ENCODE measurements around the gene NXPE1. TPM values are rescaled to one million over a fixed set of nuclear protein-coding genes. Genes with fewer than 3 reads are reported as not detected.

NXPE1 gene
- total RNA-seq, 4 donors from 2014 or later = 144 to 449 (median 370) TPM

DNA sequence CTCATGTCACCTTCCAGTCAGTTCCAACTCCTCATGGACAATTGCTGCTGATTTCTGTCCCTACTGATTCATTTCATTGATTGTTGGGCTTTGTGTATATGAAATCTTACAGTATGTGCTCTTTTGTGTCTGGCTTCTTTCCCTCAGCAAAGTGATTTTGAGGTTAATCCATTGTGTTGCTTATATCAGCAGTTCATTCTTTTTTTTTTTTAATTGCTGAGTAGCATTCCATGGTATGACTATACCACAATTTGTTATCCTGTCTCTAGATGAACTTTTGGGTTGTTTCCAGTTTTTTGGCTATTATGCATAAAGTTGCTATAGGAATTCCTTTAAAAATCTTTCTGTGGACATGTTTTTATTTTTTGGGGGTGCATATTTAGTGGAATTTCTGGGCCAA, 59.9 kb downstream of the NXPE1 start:
- H3K9me3 ChIP-seq = no peaks in the 10 kb centered on the region
- intact Hi-C loops (cut with DNase I; ENCODE audit: low total_unique reads) = no loop called here
- in situ Hi-C loops (cut with MboI; ENCODE audit: low pct_ligation_motif_present in 1 of 4, low pct_unique_long_range_greater_than_20kb in 1 of 4, low sequenced_read_pairs in 3 of 4) = no loop called here
- no peak for TF ChIP-seq EP300 (IDR thresholded peaks at IDR 0.05; ENCODE audit: low read depth)
- H3K27ac ChIP-seq = no peak overlapping the region
- no peaks in the 10 kb centered on the region for H3K27me3 ChIP-seq
- DNase-seq = no peak
- H3K4me1 ChIP-seq = no peaks in the 10 kb centered on the region
- no peak overlapping the region for H3K4me3 ChIP-seq
- no peaks in the 10 kb centered on the region for H3K36me3 ChIP-seq

DNA sequence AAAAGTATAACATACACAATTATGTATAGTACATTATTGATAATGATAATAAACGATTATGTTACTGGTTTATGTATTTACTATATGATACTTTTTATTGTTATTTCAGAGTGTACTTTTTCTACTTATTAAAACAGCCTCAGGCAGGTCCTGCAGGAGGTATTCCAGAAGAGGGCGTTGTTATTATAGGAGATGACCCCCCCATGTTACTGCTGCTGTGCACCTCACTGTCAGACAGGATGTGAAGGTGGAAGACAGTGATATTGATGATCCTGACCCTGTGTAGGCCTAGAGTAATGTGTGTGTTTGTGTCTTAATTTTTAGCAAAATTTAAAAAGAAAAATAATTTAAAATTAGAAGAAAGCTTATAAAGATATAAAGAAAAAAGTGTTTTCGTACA, 62.8 kb downstream of the NXPE1 start:
- H3K4me1 ChIP-seq = no peaks in the 10 kb centered on the region
- WGBS, 2 donors (ENCODE audit: low coverage in 1 of 2) = 63 to 64% methylated on average over 3 of the region's 3 CpGs
- in situ Hi-C loops (cut with MboI; ENCODE audit: low pct_ligation_motif_present in 1 of 4, low pct_unique_long_range_greater_than_20kb in 1 of 4, low sequenced_read_pairs in 3 of 4) = no loop called here

DNA sequence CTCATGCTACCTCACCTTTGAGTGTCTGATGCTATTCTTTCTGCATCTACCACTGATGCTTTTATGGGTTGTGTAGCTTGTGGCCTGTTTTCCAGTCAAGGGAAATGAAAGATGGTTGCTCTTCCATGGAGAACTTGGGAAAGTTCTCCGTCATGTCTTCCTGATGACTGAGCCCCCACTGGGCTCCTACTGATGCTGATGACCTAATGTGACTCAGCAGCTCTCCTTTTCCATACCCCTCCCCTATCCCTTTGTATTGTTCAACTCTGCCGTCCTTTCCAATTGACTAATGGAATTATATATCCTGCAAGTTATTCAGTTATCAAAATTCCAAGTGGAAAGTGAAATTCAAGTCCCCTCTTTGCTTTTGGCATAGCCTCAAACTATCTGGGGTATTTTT, 75.8 kb downstream of the NXPE1 start:
- H3K27ac ChIP-seq = no peak overlapping the region
- H3K9me3 ChIP-seq = no peaks in the 10 kb centered on the region
- in situ Hi-C loops (cut with MboI; ENCODE audit: low pct_ligation_motif_present in 1 of 4, low pct_unique_long_range_greater_than_20kb in 1 of 4, low sequenced_read_pairs in 3 of 4) (no loop called here), intact Hi-C loops (cut with DNase I; ENCODE audit: low total_unique reads) (no loop called here)
- WGBS, 2 donors (ENCODE audit: low coverage in 1 of 2) = 94 to 100% methylated on average over 1 to 2 of the region's 2 CpGs
- H3K4me3 ChIP-seq = no peak overlapping the region
- H3K36me3 ChIP-seq = no peaks in the 10 kb centered on the region
- TF ChIP-seq EP300 (IDR thresholded peaks at IDR 0.05; ENCODE audit: low read depth) (no peak), POLR2AphosphoS5 (IDR thresholded peaks at IDR 0.05) (no peak), POLR2A (IDR thresholded peaks at IDR 0.05) (no peak)
- TF ChIP-seq, protein P1, sequence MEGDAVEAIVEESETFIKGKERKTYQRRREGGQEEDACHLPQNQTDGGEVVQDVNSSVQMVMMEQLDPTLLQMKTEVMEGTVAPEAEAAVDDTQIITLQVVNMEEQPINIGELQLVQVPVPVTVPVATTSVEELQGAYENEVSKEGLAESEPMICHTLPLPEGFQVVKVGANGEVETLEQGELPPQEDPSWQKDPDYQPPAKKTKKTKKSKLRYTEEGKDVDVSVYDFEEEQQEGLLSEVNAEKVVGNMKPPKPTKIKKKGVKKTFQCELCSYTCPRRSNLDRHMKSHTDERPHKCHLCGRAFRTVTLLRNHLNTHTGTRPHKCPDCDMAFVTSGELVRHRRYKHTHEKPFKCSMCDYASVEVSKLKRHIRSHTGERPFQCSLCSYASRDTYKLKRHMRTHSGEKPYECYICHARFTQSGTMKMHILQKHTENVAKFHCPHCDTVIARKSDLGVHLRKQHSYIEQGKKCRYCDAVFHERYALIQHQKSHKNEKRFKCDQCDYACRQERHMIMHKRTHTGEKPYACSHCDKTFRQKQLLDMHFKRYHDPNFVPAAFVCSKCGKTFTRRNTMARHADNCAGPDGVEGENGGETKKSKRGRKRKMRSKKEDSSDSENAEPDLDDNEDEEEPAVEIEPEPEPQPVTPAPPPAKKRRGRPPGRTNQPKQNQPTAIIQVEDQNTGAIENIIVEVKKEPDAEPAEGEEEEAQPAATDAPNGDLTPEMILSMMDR (IDR thresholded peaks at IDR 0.05) = no peak
- no peaks in the 10 kb centered on the region for H3K4me1 ChIP-seq
- no peaks in the 10 kb centered on the region for H3K27me3 ChIP-seq
- DNase-seq = no peak

More for the DNA sequence above, 62.8 kb downstream of the NXPE1 start:
- Histone ChIP-seq H3K36me3 (no peaks in the 10 kb centered on the region), H3K4me3 (no peak overlapping the region), H3K27ac (no peak overlapping the region), H3K9me3 (no peaks in the 10 kb centered on the region), H3K27me3 (no peaks in the 10 kb centered on the region)
- no peak for TF ChIP-seq POLR2A (IDR thresholded peaks at IDR 0.05)
- TF ChIP-seq, protein P1 (IDR thresholded peaks at IDR 0.05) = no peak
- TF ChIP-seq EP300 (IDR thresholded peaks at IDR 0.05; ENCODE audit: low read depth) = no peak
- no peak for TF ChIP-seq POLR2AphosphoS5 (IDR thresholded peaks at IDR 0.05)
- intact Hi-C loops (cut with DNase I; ENCODE audit: low total_unique reads) = no loop called here
- DNase-seq = no peak

DNA sequence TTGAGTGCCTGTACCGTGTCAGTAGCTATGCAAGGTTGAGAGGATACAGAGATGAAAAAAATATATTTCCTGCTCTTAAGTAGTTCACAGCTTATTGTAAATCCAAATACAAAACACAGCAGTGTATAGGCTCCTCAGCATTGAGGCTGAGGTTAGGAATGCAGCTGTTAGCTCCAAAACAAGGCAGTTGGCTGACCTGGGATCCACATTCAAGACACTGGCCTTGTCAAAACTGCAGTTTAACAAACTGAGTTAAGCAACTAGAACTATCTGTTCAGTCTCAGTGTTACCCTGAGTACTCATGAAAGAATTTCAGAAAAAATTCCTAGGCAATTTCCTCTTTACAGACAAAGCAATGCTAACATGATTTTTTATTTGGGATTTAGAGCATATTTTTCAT, 77.6 kb downstream of the NXPE1 start:
- TF ChIP-seq EP300 (IDR thresholded peaks at IDR 0.05; ENCODE audit: low read depth) (no peak), POLR2AphosphoS5 (IDR thresholded peaks at IDR 0.05) (no peak), POLR2A (IDR thresholded peaks at IDR 0.05) (no peak)
- in situ Hi-C loops (cut with MboI; ENCODE audit: low pct_ligation_motif_present in 1 of 4, low pct_unique_long_range_greater_than_20kb in 1 of 4, low sequenced_read_pairs in 3 of 4) = no loop called here

DNA sequence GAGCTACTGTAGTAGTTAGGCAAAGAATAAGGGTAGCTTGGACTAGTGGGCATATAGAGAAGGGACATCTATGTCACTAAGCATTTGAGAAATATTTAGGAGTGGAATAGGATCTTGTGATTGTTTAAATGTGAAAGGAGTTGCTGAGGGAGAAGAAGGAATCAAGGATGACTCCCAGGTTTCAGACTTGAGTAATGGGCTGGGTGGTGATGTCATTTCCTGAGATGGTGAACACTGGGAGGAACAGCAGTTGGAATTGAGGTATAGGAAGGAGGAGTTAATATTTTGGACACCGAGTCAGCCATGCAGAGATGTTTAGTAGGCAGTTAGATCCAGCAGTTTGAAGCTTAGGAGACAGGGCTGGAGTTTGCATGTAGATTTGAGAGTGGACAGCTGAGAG, 80.3 kb downstream of the NXPE1 start:
- TF ChIP-seq POLR2AphosphoS5 (IDR thresholded peaks at IDR 0.05) (no peak), EP300 (IDR thresholded peaks at IDR 0.05; ENCODE audit: low read depth) (no peak), POLR2A (IDR thresholded peaks at IDR 0.05) (no peak)
- TF ChIP-seq, protein P1 (IDR thresholded peaks at IDR 0.05) = no peak
- 85% methylated on average over 1 of the region's 1 CpG; no CpG with 5 or more reads in 1 of the 2 donors for WGBS, 2 donors (ENCODE audit: low coverage in 1 of 2)
- in situ Hi-C loops (cut with MboI; ENCODE audit: low pct_ligation_motif_present in 1 of 4, low pct_unique_long_range_greater_than_20kb in 1 of 4, low sequenced_read_pairs in 3 of 4) (no loop called here), intact Hi-C loops (cut with DNase I; ENCODE audit: low total_unique reads) (no loop called here)
- H3K36me3 ChIP-seq = no peaks in the 10 kb centered on the region
- no peak overlapping the region for H3K27ac ChIP-seq
- H3K4me3 ChIP-seq = no peak overlapping the region
- no peak for DNase-seq
- no peaks in the 10 kb centered on the region for H3K27me3 ChIP-seq
- H3K9me3 ChIP-seq = no peaks in the 10 kb centered on the region
- H3K4me1 ChIP-seq = peaks cover 0 to 6% (median 0%) of the 10 kb centered on the region in 4 donors

More for the DNA sequence above, 77.6 kb downstream of the NXPE1 start:
- intact Hi-C loops (cut with DNase I; ENCODE audit: low total_unique reads) = no loop called here
- Histone ChIP-seq H3K4me3 (no peak overlapping the region), H3K27me3 (no peaks in the 10 kb centered on the region), H3K36me3 (no peaks in the 10 kb centered on the region), H3K9me3 (no peaks in the 10 kb centered on the region), H3K27ac (no peak overlapping the region), H3K4me1 (peaks cover 0 to 6% (median 0%) of the 10 kb centered on the region in 4 donors)
- DNase-seq = no peak
- 63 to 71% methylated on average over 1 of the region's 1 CpG for WGBS, 2 donors (ENCODE audit: low coverage in 1 of 2)

Data from transverse colon (tissue), 4 donors.